C4-2B (cell line): ENCODE results near the gene UGGT1.

Experiments
- H3K27ac ChIP-seq: fragments of 450-650 bp; 2 replicates; pipeline ENCODE4 v1.5.1; 2017
- ZFX ChIP-seq: fragments of 450-650 bp; IDR thresholded peaks from 2 replicates; pipeline ENCODE4 v1.6.1; 2017
- TF ChIP-seq, protein P1 (sequence below): fragments of 450-650 bp; conservative IDR thresholded peaks from 2 replicates; pipeline ENCODE4 v1.5.1; 2017; ENCODE audit warnings: mild to moderate bottlenecking

UGGT1 gene, protein sequence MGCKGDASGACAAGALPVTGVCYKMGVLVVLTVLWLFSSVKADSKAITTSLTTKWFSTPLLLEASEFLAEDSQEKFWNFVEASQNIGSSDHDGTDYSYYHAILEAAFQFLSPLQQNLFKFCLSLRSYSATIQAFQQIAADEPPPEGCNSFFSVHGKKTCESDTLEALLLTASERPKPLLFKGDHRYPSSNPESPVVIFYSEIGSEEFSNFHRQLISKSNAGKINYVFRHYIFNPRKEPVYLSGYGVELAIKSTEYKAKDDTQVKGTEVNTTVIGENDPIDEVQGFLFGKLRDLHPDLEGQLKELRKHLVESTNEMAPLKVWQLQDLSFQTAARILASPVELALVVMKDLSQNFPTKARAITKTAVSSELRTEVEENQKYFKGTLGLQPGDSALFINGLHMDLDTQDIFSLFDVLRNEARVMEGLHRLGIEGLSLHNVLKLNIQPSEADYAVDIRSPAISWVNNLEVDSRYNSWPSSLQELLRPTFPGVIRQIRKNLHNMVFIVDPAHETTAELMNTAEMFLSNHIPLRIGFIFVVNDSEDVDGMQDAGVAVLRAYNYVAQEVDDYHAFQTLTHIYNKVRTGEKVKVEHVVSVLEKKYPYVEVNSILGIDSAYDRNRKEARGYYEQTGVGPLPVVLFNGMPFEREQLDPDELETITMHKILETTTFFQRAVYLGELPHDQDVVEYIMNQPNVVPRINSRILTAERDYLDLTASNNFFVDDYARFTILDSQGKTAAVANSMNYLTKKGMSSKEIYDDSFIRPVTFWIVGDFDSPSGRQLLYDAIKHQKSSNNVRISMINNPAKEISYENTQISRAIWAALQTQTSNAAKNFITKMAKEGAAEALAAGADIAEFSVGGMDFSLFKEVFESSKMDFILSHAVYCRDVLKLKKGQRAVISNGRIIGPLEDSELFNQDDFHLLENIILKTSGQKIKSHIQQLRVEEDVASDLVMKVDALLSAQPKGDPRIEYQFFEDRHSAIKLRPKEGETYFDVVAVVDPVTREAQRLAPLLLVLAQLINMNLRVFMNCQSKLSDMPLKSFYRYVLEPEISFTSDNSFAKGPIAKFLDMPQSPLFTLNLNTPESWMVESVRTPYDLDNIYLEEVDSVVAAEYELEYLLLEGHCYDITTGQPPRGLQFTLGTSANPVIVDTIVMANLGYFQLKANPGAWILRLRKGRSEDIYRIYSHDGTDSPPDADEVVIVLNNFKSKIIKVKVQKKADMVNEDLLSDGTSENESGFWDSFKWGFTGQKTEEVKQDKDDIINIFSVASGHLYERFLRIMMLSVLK (N-terminal part only)

DNA sequence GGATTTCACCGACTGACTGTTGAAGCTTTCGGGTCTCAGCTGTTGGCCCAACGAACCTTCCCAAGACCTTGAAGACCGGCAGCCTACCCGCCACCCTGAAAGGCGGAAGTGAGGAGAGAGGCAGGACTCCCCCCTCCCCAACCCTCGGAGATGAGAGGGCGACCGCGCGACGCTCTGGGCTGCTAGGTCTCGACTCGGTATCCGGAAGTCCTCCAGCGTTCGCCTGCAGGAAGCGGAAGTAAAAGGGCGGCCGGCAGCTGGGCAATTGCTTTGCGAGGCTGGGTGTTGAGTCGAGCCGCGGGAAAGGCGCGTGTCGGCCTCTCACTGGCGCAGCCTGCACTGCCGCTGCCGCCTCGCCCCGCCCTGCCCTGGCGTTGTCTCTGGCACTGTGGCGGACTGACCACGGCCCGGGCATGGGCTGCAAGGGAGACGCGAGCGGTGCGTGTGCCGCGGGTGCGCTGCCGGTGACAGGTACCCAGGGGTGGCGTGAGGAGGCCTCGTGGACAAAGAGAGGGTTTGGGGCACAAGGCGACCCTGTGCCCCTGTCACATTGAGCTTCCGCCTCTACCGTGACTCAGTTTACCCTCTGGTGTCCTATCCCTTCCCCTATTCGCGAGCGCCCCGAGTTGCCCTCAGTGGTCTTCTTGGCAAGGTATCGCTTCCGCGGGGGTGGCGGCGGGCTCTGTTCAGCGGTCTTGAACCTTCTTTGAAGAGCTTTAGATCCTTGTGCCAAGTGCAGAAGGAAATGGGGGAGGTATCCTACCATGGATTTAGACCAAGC is at the start of gene UGGT1:
UGGT1 (plus strand) TSS at position 256 of the 781 bp plus-strand sequence; CDS start at position 414, 158 bp downstream.
- TF ChIP-seq ZFX, result peak; percentile 39
- TF ChIP-seq, protein P1, sequence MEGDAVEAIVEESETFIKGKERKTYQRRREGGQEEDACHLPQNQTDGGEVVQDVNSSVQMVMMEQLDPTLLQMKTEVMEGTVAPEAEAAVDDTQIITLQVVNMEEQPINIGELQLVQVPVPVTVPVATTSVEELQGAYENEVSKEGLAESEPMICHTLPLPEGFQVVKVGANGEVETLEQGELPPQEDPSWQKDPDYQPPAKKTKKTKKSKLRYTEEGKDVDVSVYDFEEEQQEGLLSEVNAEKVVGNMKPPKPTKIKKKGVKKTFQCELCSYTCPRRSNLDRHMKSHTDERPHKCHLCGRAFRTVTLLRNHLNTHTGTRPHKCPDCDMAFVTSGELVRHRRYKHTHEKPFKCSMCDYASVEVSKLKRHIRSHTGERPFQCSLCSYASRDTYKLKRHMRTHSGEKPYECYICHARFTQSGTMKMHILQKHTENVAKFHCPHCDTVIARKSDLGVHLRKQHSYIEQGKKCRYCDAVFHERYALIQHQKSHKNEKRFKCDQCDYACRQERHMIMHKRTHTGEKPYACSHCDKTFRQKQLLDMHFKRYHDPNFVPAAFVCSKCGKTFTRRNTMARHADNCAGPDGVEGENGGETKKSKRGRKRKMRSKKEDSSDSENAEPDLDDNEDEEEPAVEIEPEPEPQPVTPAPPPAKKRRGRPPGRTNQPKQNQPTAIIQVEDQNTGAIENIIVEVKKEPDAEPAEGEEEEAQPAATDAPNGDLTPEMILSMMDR, result no peak
- H3K27ac ChIP-seq, result peak within 1 kb of the TSS; percentile 92

DNA sequence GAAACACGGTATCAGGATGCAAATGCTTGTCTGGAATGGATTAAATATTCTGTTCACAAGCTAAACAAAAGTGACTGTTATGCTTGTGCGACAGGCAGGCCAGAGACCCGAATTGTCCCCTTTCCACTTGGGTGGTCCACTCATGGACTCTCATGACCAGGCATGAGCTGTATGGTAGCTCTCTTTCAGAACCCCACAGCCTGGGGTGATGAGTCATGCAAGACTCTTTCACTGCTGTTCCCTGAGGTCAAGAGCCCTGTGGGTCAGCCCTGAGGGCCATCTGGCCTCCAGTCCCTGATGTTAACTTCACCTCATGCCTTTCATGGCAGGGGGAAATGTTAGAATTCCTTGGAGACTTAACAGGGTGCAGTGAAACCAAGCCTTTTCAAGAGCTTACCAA is 49.4 kb upstream of the UGGT1 start:
- H3K27ac ChIP-seq, result no peak overlapping the region
- no peak for TF ChIP-seq ZFX
- TF ChIP-seq, protein P1, result no peak

DNA sequence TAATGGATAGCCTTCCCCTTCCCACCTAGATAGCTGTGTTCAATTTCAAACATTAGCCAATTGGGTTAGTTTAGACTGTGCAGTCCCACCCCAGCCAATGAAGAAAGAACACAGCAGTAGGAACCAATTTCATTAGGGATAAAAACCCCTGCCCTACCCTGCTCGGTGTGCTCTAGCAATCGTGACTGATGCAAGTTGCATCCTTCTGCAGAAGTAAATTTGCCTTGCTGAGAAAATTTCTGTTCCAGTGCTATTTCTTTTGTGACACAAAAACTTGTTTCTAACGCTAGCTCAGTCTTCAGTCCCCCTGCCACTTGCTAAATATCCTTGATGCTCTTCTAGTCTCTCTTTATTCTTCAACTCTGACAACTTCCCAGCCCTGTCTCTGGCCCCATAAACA is 48.0 kb upstream of the UGGT1 start:
- no peak for TF ChIP-seq ZFX
- TF ChIP-seq, protein P1, result no peak
- no peak overlapping the region for H3K27ac ChIP-seq

DNA sequence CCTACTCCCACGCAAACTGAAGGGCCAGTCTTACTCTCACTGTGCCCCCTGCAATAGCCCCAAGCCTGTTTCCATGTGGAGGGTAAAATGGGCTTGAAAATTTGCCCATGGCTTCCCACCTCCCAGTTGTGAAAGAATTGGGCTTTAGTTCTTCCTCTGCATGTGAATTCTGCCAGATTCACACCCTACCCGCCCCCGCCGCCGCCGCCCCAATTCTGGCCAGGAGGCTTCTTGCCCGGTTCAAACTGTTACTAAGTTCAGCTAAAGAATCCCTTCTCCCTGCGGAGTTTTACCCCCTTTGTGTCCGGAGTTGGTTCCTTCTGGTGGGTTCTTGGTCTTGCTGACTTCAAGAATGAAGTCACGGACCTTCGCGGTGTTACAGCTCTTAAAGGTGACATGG is 37.7 kb upstream of the UGGT1 start:
- TF ChIP-seq, protein P1, result no peak
- no peak for TF ChIP-seq ZFX
- no peak overlapping the region for H3K27ac ChIP-seq

DNA sequence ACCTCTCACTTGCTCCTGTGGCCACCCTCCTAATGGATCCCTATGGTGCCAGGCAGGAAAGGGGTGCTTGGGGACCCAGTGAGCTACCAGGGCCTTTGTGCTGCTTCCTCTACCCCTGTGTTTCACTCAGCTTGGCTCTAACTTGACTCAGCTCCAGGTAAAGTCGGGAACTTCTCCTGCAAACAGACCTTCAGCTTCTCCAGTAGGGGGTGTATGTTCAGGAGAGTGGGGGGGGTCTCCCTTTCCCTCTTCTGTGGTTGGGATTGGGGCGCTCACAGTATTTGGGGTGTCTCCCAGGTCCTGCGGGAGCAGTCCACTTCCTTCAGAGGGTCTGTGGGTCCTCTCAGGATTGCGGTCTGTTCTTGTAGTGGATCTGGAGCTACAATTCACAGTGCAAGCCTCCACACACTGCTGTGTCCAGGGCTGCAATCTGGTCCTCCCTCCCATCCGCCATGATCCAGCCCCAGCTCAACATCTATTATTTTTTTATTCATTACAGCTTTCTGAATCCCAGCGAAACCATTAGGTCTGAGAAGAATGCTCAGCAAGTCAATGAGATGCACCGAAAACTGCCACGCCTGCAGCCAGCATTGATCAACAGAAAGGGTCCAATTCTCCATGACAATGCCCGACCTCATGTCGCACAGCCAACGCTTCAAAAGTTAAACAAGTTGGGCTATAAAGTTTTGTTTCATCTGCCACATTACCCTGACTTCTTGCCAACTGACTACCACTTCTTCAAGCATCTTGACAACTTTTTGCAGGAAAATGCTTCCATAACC is 36.7 kb upstream of the UGGT1 start:
- H3K27ac ChIP-seq, result no peak overlapping the region
- TF ChIP-seq ZFX, result no peak
- TF ChIP-seq, protein P1, result no peak; the same call in 1 of the 2 replicates

DNA sequence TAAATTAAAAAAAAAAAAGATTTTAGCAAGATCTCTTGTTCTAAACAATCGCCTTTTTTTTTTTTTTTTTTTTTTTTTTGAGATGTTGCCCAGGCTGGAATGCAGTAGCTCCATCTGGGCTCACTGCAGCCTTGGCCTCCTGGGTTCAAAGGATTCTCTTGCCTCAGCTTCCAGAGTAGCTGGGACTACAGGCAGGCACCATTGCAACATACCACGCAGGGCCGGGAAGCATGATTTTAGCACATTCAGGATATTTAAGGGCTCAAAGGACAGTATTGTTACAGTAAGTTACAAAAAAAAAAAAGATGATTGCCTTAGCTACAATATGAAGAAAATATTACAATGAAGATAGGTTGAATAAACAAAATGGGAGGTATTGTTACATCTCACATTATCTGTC is 33.7 kb upstream of the UGGT1 start:
- no peak for TF ChIP-seq ZFX
- TF ChIP-seq, protein P1, result no peak
- no peak overlapping the region for H3K27ac ChIP-seq
